ENCODE results near the gene RBBP9.

Gene RBBP9

GRCh38 chr20:18477218-18477617, 19.8 kb downstream of the RBBP9 start:
- no peak overlapping the region for H3K4me3 ChIP-seq (ENCODE audit: low read length)
- no peak for DNase-seq (ENCODE audit: low read depth)
- TF ChIP-seq CTCF (conservative IDR thresholded peaks at IDR 0.05; ENCODE audit: low read length) = no peak

DNA sequence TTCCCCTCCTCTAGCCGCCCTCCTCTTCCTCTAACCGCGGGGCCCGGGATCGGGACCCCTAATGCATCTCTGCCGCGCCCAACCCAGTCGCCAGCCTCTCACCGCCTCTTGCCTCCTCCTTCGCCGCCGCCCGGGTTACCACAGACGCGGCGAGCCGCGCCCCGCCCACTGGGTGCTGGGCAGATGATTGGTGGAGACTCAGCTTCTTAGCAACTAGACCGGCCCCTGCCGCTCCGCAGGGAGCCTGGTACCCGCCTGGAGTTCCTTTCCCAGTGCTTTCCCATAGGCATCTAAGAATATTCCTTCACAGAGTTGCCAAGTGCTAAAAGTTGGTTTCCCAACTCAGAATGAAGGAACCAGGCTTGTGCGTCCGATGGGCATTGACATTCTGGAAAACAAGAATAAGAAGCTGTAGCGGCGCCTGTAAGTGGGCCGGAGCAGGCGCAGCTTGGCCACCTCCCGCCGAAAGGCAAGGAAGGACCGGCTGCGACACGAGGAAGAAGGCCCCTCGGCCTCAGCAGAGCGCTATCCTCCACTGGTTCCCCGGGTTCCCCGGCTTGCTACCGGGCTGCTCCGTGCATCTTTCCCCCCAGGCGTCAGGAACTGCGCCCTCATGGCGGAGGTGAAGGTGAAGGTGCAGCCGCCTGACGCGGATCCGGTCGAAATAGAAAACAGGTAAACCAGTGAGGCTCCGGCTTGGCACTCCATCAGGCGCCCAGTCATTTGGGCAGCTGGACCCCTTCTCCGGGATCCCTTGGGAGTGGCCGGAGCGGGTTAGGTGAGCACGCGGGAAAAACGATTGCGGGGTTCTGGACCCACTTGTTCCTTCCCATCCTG, 29.9 kb downstream of the RBBP9 start, which contains the start of the genes DZANK1 and POLR3F:
Gene DZANK1, minus strand, starts transcription at position 137 of the 837 bp plus-strand sequence. CDS start 1,672 bp downstream, outside the sequence.
Gene POLR3F, plus strand, starts transcription at position 497 of the 837 bp plus-strand sequence. Its CDS starts 117 bp downstream, at position 614.
- no peak for TF ChIP-seq CTCF (conservative IDR thresholded peaks at IDR 0.05; ENCODE audit: low read length)

GRCh38 chr20:18466574-18466893, 30.5 kb downstream of the RBBP9 start:
- no peak for DNase-seq (ENCODE audit: low read depth)
- no peak for TF ChIP-seq CTCF (conservative IDR thresholded peaks at IDR 0.05; ENCODE audit: low read length)
- peak overlapping the region; percentile 96 for H3K4me3 ChIP-seq (ENCODE audit: low read length)

More for the DNA sequence above, 29.9 kb downstream of the RBBP9 start, which contains the start of the genes DZANK1 and POLR3F:
- peak; percentile 96 for DNase-seq (ENCODE audit: low read depth)
- peak within 1 kb of the TSS; percentile 96 for H3K4me3 ChIP-seq (ENCODE audit: low read length)

- DNase-seq (ENCODE audit: low read depth) = no peak
- H3K4me3 ChIP-seq (ENCODE audit: low read length) = no peak overlapping the region; the same call in 1 of the 2 replicates
- no peak for TF ChIP-seq CTCF (conservative IDR thresholded peaks at IDR 0.05; ENCODE audit: low read length)
These were observed 31.4 kb downstream of the RBBP9 start for GRCh38 chr20:18465536-18466200.

- DNase-seq (ENCODE audit: low read depth) = no peak
- no peak for TF ChIP-seq CTCF (conservative IDR thresholded peaks at IDR 0.05; ENCODE audit: low read length)
- no peak overlapping the region for H3K4me3 ChIP-seq (ENCODE audit: low read length)
These were observed 40.4 kb downstream of the RBBP9 start for GRCh38 chr20:18456600-18456999.

DNA sequence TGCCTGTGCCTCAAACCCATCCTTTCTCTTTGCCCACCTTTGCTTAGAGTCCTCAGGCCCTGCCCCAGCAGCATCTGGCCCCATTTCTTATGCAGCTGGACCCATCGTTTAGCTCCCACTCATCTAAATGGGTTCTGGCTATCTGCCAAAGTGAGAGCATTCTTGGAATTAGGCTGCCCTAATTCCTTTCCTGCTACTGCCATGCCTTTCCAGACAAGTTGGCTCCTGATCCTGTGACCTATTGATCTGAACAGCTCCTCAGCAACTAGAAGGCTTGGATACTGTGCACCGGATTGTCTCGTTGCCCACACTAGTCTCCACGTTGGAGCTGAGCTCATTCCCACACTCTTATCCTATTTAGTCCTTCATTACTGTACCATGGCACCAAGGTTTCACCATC, 53.1 kb downstream of the RBBP9 start:
- peak; percentile 28 for DNase-seq (ENCODE audit: low read depth)
- no peak for TF ChIP-seq CTCF (conservative IDR thresholded peaks at IDR 0.05; ENCODE audit: low read length)
- no peak overlapping the region for H3K4me3 ChIP-seq (ENCODE audit: low read length)
